HUDEP-2 (cell line): ENCODE results near the gene CNTF.
A peak's percentile ranks its signal among the peaks of the same experiment; 100 is the strongest.
"Not testable (repeated sequence)": the region's sequence is repeated elsewhere in the genome, so short reads cannot be mapped to it uniquely, and the experiment has no call there.

Experiments
- DNase-seq, 76 experiments: peaks; one replicate each; lab custom pipeline; 2025; ENCODE audit not compliant: unreplicated experiment in 76 of 76; lab: John Stamatoyannopoulos, UW

Gene CNTF

GRCh38 chr11:58622344-58622743 is at the start of gene CNTF:
TSS of gene CNTF (plus strand) at chr11:58622665. CDS start at chr11:58622753, 88 bp downstream.
- DNase-seq: no peak

DNA sequence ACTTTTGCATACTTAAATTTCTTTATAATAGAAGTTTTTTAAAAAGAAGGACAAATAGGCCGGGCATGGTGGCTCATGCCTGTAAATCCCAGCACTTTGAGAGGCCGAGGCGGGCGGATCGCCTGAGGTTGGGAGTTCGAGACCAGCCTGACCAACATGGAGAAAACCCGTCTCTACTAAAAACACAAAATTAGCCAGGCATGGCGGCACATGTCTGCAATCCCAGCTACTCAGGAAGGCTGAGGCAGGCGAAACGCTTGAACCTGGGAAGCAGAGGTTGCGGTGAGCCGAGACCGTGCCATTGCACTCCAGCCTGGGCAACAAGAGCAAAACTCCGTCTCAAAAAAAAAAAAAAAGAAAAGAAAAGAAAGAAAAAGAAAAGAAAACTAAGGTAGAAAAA is 49.6 kb upstream of the CNTF start:
- DNase-seq: not testable (repeated sequence)

DNA sequence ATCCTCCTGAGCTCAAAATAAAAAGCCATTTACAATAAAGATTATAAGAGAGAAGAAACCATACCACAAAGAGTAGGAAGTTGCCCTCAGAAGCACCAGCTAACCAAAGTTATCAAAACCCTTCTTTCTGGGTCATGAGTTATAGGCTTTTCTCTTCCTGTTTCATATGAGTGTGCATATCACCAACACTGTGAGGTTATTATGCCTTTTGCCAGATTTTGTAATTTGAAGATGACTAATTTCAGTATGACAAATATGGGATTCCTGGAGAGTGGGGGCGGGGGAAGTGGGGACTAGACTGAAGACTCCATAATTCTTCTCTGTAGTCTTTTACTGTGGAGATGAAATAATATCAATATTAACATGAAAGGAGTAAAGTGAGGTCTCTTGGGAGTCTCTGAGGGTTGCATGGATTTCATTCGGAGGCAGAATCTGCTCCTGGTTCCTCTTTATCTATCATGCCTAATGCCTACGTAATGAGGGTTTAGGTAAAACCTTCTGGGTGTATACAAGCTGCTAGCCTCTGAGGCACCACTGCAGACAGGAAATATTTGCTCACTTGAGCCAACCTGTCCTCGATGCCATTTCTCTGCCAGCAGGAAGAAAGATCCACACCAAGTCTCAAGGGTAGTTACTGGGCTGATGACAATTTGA is 48.9 kb upstream of the CNTF start:
- DNase-seq: no peak

GRCh38 chr11:58574881-58575280 is 47.6 kb upstream of the CNTF start:
- DNase-seq: no peak

- DNase-seq: no peak
These were observed 47.0 kb upstream of the CNTF start, which contains the start of gene LPXN for GRCh38 chr11:58575377-58576020. TSS of gene LPXN (minus strand) at chr11:58575856. CDS start at chr11:58575772, 84 bp downstream.

GRCh38 chr11:58576887-58577471 is 45.5 kb upstream of the CNTF start:
- peak in 13 of 76 experiments; percentile 2 to 41 (median 12) for DNase-seq

DNA sequence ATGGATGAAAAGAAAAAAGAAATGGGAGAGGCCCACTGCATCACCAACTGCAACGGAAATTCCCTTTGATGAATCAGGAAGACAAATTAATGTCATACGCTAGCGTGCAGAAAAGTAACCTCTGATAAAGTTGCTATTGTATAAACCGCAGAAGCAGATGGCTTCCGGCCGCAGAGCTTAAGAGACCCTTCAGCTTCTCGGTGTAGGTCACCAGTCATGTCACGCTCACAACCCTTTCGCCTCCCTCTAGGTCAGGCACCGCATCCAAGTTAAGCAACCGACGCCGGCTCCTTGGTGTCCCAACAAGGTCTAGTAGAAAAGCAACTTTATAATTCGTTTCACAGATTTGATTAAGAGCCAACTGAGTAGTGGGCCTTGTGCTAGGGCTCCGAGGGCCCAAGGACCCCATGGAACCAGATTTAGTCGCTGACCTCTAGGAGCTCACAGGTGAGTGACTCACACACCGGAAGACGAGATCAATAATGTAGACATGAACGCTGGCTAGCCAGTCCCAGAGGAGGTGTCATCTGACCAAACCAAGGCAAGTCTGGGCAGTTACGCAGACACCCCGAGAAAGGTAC is 44.8 kb upstream of the CNTF start:
- peak in 19 of 76 experiments; percentile 22 to 58 (median 40) for DNase-seq

- DNase-seq: peak in 75 of 76 experiments; percentile 74 to 97 (median 92)
These were observed 44.3 kb upstream of the CNTF start for GRCh38 chr11:58578136-58578634.

DNA sequence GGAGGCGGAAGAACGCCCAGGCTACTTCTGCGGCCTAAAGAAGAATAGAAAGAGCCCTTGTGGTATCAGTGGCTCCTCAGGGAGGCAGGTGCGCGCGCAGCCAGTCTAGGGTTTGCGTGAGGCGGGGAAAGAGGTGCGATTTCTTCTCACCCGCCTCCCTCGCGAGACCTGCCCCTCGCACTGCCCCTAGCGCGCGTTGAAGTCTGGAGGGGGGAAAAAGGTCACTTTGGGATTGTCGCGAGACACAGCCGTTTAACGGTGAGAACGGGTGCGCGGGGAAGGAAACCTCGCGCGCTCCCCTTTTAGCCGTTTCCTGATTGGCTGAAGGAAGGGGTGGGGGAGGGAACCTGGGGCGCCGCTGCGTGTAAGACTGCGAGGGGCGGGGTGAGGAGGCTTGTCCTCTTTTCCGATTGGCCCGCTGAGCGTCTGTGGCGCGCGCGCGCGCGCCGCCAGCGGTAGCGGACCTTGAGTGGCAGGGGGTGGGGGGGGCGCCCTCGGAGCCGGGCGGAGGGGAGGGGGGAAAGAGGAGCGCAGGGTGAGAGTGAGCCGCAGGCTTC is 43.8 kb upstream of the CNTF start, which contains the start of gene ZFP91:
TSS of gene ZFP91 (plus strand) at position 429 of the 557 bp plus-strand sequence. CDS start 219 bp downstream, outside the sequence.
- DNase-seq: peak; percentile 39 to 97 (median 93)

DNA sequence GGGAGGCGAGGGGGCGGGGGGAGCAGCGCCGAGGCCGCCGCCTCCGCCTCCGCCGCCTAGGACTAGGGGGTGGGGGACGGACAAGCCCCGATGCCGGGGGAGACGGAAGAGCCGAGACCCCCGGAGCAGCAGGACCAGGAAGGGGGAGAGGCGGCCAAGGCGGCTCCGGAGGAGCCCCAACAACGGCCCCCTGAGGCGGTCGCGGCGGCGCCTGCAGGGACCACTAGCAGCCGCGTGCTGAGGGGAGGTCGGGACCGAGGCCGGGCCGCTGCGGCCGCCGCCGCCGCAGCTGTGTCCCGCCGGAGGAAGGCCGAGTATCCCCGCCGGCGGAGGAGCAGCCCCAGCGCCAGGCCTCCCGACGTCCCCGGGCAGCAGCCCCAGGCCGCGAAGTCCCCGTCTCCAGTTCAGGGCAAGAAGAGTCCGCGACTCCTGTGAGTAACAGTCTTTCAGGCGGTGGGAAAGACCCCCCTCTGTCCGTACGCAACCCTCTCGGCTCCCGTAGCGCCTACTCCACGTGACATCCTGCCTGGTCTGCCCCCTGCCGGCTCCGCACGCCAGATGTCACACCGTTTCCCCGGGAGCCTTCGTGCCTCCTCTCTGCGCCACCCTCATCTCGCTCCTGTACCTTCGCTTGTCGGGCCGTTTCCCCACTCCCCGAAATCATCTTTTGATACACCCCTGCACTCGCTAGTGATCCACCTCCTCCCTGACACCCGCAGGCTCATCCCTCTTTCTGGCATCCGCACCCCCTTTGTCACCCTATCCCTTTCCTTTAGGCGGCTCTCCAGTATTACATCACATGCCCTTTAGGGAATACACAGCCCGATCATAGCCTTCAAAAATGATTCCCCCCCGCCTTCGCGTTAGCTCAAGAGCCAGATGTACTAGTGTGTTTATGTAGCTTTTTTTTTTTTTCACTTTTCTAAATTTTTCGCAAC is 43.0 kb upstream of the CNTF start:
- peak in 75 of 76 experiments; percentile 30 to 88 (median 79) for DNase-seq

GRCh38 chr11:58580311-58580710 is 42.2 kb upstream of the CNTF start:
- DNase-seq: no peak

DNA sequence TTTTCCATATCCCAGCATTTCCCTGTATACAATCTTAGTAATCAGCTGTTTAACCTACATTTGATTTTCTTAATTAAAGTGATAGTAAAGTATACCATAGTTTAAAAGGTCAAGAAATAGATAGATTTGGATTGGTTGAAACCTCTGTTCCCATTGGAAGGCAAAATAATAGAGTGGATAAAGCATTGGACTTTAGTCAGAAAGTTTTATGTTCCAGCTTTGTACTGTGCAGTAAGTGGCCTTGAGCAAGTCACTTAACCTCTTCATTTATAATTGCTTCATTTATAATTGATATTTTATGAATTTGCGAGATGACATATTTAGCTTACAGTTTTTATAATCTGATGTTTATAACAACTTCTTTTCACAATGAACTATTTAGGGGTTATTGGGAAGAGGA is 40.0 kb upstream of the CNTF start:
- no peak for DNase-seq

DNA sequence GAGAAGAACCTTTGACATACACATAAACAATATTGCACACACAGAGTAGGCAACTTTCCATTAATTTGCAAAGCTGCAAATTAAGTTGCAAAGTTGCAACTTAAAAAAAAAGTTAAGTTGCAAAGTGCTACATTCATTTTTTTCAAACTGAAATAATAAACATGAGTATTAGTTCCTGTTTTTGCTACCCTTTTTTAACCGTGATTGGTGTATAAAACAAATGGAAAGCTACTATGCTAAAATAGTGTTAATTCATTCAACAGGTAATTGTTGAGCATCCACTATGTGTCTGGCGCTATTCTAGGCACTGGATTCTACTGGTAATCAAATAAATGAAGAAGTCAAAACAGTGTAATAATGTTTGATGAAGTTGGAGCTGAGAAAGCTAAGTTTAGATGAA is 35.5 kb upstream of the CNTF start:
- DNase-seq: no peak

GRCh38 chr11:58591659-58592058 is 30.8 kb upstream of the CNTF start:
- DNase-seq: no peak

DNA sequence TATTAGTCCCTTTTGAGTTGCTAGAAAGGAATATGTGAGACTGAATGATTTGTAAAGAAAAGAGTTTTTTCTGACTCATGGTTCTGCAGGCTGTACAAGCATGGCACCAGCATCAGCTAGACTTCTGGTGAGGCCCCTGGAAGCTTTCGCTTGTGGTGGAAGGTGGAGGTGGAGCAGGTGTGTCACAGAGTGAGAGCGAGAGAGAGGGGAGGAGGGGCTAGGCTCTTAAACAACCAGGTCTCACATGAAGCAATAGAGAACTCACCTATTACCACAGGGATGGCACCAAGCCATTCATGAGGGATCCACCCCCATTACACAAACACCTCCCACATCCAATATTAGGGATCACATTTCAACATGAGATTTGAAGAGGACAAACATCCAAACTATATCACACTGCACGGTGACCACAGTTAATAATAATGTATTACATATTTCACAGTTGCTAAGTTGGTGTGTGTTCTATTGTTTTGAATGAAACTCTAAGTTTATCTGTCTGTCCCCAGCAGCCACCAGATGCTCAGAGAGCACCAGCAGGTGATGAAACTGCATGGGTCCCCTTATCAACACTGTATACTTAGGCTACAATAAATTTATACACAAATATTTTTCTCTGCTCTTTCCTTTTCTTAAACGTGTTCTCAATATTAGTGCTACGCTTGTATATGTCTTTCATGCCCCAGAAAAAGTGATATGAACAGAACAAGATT is 29.5 kb upstream of the CNTF start:
- DNase-seq: no peak

GRCh38 chr11:58594826-58595225 is 27.6 kb upstream of the CNTF start:
- no peak for DNase-seq

- DNase-seq: no peak
These were observed 25.8 kb upstream of the CNTF start for GRCh38 chr11:58596621-58597020.

GRCh38 chr11:58597486-58598144 is 24.9 kb upstream of the CNTF start:
- DNase-seq: no peak

GRCh38 chr11:58600510-58600909 is 22.0 kb upstream of the CNTF start:
- DNase-seq: no peak
